H9 (cell line): ENCODE data around the gene ETV2. TPM values are rescaled to one million over a fixed set of nuclear protein-coding genes. Genes with fewer than 3 reads are reported as not detected.

Source experiments
- DNase-seq: peaks from one replicate; pipeline ENCODE4 v3.0.0-alpha.2; 2017
- H2AFZ ChIP-seq: one replicate; pipeline ENCODE4 v1.6.1; 2013; ENCODE audit warnings: mild to moderate bottlenecking, low read length, control low read depth, moderate library complexity
- H2AK5ac ChIP-seq: 2 replicates; pipeline ENCODE4 v1.6.1; 2013; ENCODE audit warnings: low read length, control low read depth, mixed read lengths; ENCODE audit not compliant: insufficient read length
- H2BK120ac ChIP-seq: one replicate; pipeline ENCODE4 v1.6.1; 2013; ENCODE audit warnings: low read depth, mild to moderate bottlenecking, low read length, control low read depth, inconsistent platforms; ENCODE audit not compliant: poor library complexity, severe bottlenecking
- H2BK12ac ChIP-seq: 2 replicates; pipeline ENCODE4 v1.6.1; 2013; ENCODE audit warnings: low read length, control low read depth, mixed read lengths, low read depth; ENCODE audit not compliant: insufficient read length
- H2BK15ac ChIP-seq: 2 replicates; pipeline ENCODE4 v1.6.1; 2013; ENCODE audit warnings: low read depth, low read length, control low read depth
- H2BK20ac ChIP-seq: one replicate; pipeline ENCODE4 v1.6.1; 2013; ENCODE audit warnings: low read depth, mild to moderate bottlenecking, low read length, control low read depth, inconsistent platforms; ENCODE audit not compliant: poor library complexity, severe bottlenecking
- H2BK5ac ChIP-seq: 2 replicates; pipeline ENCODE4 v1.6.1; 2013; ENCODE audit warnings: low read length, control low read depth, mixed read lengths; ENCODE audit not compliant: insufficient read length
- H3K14ac ChIP-seq: 2 replicates; pipeline ENCODE4 v1.6.1; 2013; ENCODE audit warnings: low read length, control low read depth; ENCODE audit not compliant: insufficient read depth
- H3K18ac ChIP-seq: 2 replicates; pipeline ENCODE4 v1.6.1; 2013; ENCODE audit warnings: low read depth, mild to moderate bottlenecking, mixed read lengths, low read length, control low read depth; ENCODE audit not compliant: insufficient read length
- H3K23ac ChIP-seq: 2 replicates; pipeline ENCODE4 v1.6.1; 2013; ENCODE audit warnings: low read length, control low read depth, mixed read lengths, low read depth; ENCODE audit not compliant: insufficient read length
- H3K23me2 ChIP-seq: 2 replicates; pipeline ENCODE4 v1.6.1; 2013; ENCODE audit warnings: low read depth, mild to moderate bottlenecking, mixed read lengths, low read length, control low read depth; ENCODE audit not compliant: insufficient read length, poor library complexity, severe bottlenecking
- H3K27ac ChIP-seq: 2 replicates; pipeline ENCODE4 v1.5.1; 2013; ENCODE audit warnings: low read length, control low read depth, mixed read lengths, low read depth; ENCODE audit not compliant: insufficient read length
- H3K27me3 ChIP-seq: 2 replicates; pipeline ENCODE4 v1.6.1; 2013; ENCODE audit warnings: low read length, control low read depth, inconsistent platforms; ENCODE audit not compliant: insufficient read depth
- H3K4ac ChIP-seq: 2 replicates; pipeline ENCODE4 v1.6.1; 2013; ENCODE audit warnings: low read depth, mild to moderate bottlenecking, control low read depth, inconsistent platforms, low read length, moderate library complexity
- H3K4me1 ChIP-seq: 2 replicates; pipeline ENCODE4 v1.6.1; 2013; ENCODE audit warnings: low read length, control low read depth, inconsistent platforms; ENCODE audit not compliant: insufficient read depth
- H3K4me2 ChIP-seq: 2 replicates; pipeline ENCODE4 v1.6.1; 2013; ENCODE audit warnings: low read length, control low read depth, mixed read lengths; ENCODE audit not compliant: insufficient read length, insufficient read depth
- H3K56ac ChIP-seq: 2 replicates; pipeline ENCODE4 v1.6.1; 2013; ENCODE audit warnings: low read depth, mild to moderate bottlenecking, mixed read lengths, low read length, control low read depth; ENCODE audit not compliant: insufficient read length
- H3K79me1 ChIP-seq: 2 replicates; pipeline ENCODE4 v1.6.1; 2013; ENCODE audit warnings: low read depth, mild to moderate bottlenecking, moderate library complexity, low read length, control low read depth, inconsistent platforms; ENCODE audit not compliant: insufficient read depth, poor library complexity, severe bottlenecking
- H3K79me2 ChIP-seq: 2 replicates; pipeline ENCODE4 v1.6.1; 2013; ENCODE audit warnings: low read length, control low read depth, inconsistent platforms; ENCODE audit not compliant: insufficient read depth
- H3K9ac ChIP-seq: 2 replicates; pipeline ENCODE4 v1.6.1; 2013; ENCODE audit warnings: low read length, control low read depth, mixed read lengths; ENCODE audit not compliant: insufficient read length; ENCODE audit errors: extremely low read depth
- H3K9me3 ChIP-seq: one replicate; pipeline ENCODE4 v1.6.1; 2013; ENCODE audit warnings: low read depth, low read length, inconsistent platforms; ENCODE audit not compliant: control insufficient read depth
- H3T11ph ChIP-seq: one replicate; pipeline ENCODE4 v1.6.1; 2013; ENCODE audit warnings: mild to moderate bottlenecking, low read length, control low read depth, inconsistent platforms
- H4K20me1 ChIP-seq: one replicate; pipeline ENCODE4 v1.6.1; 2013; ENCODE audit not compliant: control insufficient read depth, insufficient read length, insufficient read depth
- H4K5ac ChIP-seq: 2 replicates; pipeline ENCODE4 v1.6.1; 2013; ENCODE audit warnings: low read depth, mild to moderate bottlenecking, mixed read lengths, low read length, control low read depth; ENCODE audit not compliant: insufficient read length
- H4K8ac ChIP-seq: replicated peaks from 2 replicates; pipeline ENCODE4 v1.6.1; 2013; ENCODE audit warnings: low read length, control low read depth, mixed read lengths, low read depth; ENCODE audit not compliant: insufficient read length
- H4K91ac ChIP-seq: 2 replicates; pipeline ENCODE4 v1.6.1; 2013; ENCODE audit warnings: low read depth, mild to moderate bottlenecking, moderate library complexity, mixed read lengths, low read length, control low read depth; ENCODE audit not compliant: insufficient read length
- H3K27ac Mint-ChIP-seq, 3 experiments: 2 replicates in 2 of 3; 3 replicates in 1 of 3; pipeline ENCODE4 v1.8.0; 2020 to 2021; ENCODE audit warnings: mixed read lengths in 3 of 3, mild to moderate bottlenecking in 1 of 3, moderate library complexity in 1 of 3
- H3K27me3 Mint-ChIP-seq: 2 replicates; pipeline ENCODE4 v1.8.0; 2021; ENCODE audit warnings: low read depth, mild to moderate bottlenecking, moderate library complexity, mixed read lengths
- H3K36me3 Mint-ChIP-seq, 3 experiments: 2 replicates in 2 of 3; 3 replicates in 1 of 3; pipeline ENCODE4 v1.8.0; 2020 to 2021; ENCODE audit warnings: low read depth in 3 of 3, mixed read lengths in 3 of 3; ENCODE audit not compliant: insufficient read depth in 1 of 3
- H3K4me1 Mint-ChIP-seq, 2 experiments: 2 replicates each; pipeline ENCODE4 v1.8.0; 2020; ENCODE audit warnings: mixed read lengths in 2 of 2
- H3K4me3 Mint-ChIP-seq, 2 experiments: 2 replicates in 1 of 2; 3 replicates in 1 of 2; pipeline ENCODE4 v1.8.0; 2020 to 2021; ENCODE audit warnings: mild to moderate bottlenecking in 2 of 2, mixed read lengths in 2 of 2, moderate library complexity in 1 of 2
- H3K9me3 Mint-ChIP-seq, 2 experiments: 2 replicates in 1 of 2; 3 replicates in 1 of 2; pipeline ENCODE4 v1.8.0; 2020; ENCODE audit warnings: mild to moderate bottlenecking in 2 of 2, mixed read lengths in 2 of 2, moderate library complexity in 1 of 2
- WGBS: extraction: QIAGEN DNeasy Blood & Tissue Kit; methylation state at CpG from one replicate; pipeline ENCODE4 v1.1.7; 2013; ENCODE audit warnings: missing lambda C conversion rate, low lambda C conversion rate, mixed read lengths; ENCODE audit not compliant: insufficient read length; ENCODE audit errors: extremely low coverage; 5-methylcytosine and 5-hydroxymethylcytosine counted together
- total RNA-seq: library from RNA; stranded (reverse); gene quantifications from 2 replicates; pipeline ENCODE4 v1.2.1, GENCODE V29; 2021
- TF ChIP-seq, protein P1 (sequence below): fragments of 200-600 bp; sonication (generic); conservative IDR thresholded peaks from 3 replicates; pipeline ENCODE4 v1.8.0; 2021; ENCODE audit warnings: antibody characterized with exemption, mild to moderate bottlenecking

ETV2 gene
- total RNA-seq, 1 experiment from 2014 or later: 1.9 TPM

DNA sequence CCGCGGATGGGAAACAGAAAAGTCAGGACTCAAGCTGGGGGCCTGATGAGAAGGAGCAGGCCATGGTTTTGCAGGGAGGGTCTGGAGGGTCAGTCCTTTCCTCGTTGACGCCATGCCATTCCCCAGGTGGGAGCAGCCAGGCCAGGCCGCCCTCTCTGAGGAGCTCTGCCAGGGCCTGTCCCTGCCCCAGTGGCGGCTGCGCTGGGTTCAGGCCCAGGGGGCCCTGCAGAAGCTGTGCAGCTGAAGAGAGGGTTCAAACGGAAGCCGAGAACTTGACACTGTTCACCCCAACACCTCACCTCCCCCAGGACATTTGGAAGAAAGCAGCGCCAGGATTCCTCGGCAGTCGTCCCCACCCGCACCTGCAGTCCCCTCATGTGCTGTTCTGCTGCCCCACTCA is 18.8 kb upstream of the ETV2 start:
- Histone ChIP-seq H3K27me3 (no peaks in the 10 kb centered on the region), H2AK5ac (no peak overlapping the region), H3T11ph (no peak overlapping the region), H4K20me1 (no peaks in the 10 kb centered on the region), H3K79me2 (no peaks in the 10 kb centered on the region), H2BK12ac (no peak overlapping the region), H3K4ac (no peak overlapping the region), H3K18ac (no peak overlapping the region), H4K8ac (no peak overlapping the region), H2BK20ac (no peak overlapping the region), H2BK5ac (no peak overlapping the region), H2BK15ac (no peak overlapping the region), H3K23me2 (no peaks in the 10 kb centered on the region), H2BK120ac (no peak overlapping the region), H3K56ac (no peak overlapping the region), H3K9me3 (no peaks in the 10 kb centered on the region), H3K4me2 (no peak overlapping the region), H4K5ac (no peak overlapping the region), H3K79me1 (no peaks in the 10 kb centered on the region), H3K14ac (no peak overlapping the region), H3K27ac (no peak overlapping the region), H4K91ac (no peak overlapping the region), H3K23ac (no peak overlapping the region), H3K4me1 (no peaks in the 10 kb centered on the region), H3K9ac (no peak overlapping the region), H2AFZ (no peak overlapping the region)
- H3K36me3 Mint-ChIP-seq: peaks cover 8 to 30% (median 17%) of the 10 kb centered on the region in 3 experiments; a peak in 6 of 7 replicates
- no CpG with 5 or more reads among the region's 13 CpGs for WGBS
- no peak for DNase-seq
- no peaks in the 10 kb centered on the region for H3K9me3 Mint-ChIP-seq
- no peaks in the 10 kb centered on the region; the same call in 1 of the 2 replicates for H3K27me3 Mint-ChIP-seq
- no peaks in the 10 kb centered on the region for H3K4me1 Mint-ChIP-seq
- TF ChIP-seq, protein P1, sequence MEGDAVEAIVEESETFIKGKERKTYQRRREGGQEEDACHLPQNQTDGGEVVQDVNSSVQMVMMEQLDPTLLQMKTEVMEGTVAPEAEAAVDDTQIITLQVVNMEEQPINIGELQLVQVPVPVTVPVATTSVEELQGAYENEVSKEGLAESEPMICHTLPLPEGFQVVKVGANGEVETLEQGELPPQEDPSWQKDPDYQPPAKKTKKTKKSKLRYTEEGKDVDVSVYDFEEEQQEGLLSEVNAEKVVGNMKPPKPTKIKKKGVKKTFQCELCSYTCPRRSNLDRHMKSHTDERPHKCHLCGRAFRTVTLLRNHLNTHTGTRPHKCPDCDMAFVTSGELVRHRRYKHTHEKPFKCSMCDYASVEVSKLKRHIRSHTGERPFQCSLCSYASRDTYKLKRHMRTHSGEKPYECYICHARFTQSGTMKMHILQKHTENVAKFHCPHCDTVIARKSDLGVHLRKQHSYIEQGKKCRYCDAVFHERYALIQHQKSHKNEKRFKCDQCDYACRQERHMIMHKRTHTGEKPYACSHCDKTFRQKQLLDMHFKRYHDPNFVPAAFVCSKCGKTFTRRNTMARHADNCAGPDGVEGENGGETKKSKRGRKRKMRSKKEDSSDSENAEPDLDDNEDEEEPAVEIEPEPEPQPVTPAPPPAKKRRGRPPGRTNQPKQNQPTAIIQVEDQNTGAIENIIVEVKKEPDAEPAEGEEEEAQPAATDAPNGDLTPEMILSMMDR: no peak
- H3K4me3 Mint-ChIP-seq: no peak overlapping the region
- H3K27ac Mint-ChIP-seq: no peak overlapping the region; a peak in 1 of 7 replicates
